Right atrium auricular region (tissue), 2 donors: ENCODE results near the gene GSK3B. TPM values are rescaled to one million over a fixed set of nuclear protein-coding genes. Genes with fewer than 3 reads are reported as not detected.

Experiments used
- DNase-seq: peaks from one replicate; pipeline ENCODE4 v3.0.0-alpha.2; 2019; ENCODE audit warnings: low spot score
- H3K27ac ChIP-seq, 2 donors: fragments of 200-600 bp; sonication (generic); 1 replicate in 1 of 2; 2 replicates in 1 of 2; pipeline ENCODE4 v1.5.1; 2016 to 2019
- H3K27me3 ChIP-seq, 2 donors: fragments of 200-600 bp; sonication (generic); one replicate each; pipeline versions ENCODE4 v1.5.1 to v1.6.0; 2017 to 2019
- H3K36me3 ChIP-seq: fragments of 200-600 bp; sonication (generic); one replicate; pipeline ENCODE4 v1.5.1; 2016
- H3K4me1 ChIP-seq, 2 donors: fragments of 200-600 bp; sonication (generic); one replicate each; pipeline versions ENCODE4 v1.5.1 to v1.6.0; 2017 to 2019
- H3K4me3 ChIP-seq, 2 donors: fragments of 200-600 bp; sonication (generic); 1 replicate in 1 of 2; 2 replicates in 1 of 2; pipeline ENCODE4 v1.5.1; 2017 to 2019; ENCODE audit warnings: mild to moderate bottlenecking in 1 of 2, moderate library complexity in 1 of 2
- H3K9me3 ChIP-seq, 2 donors: fragments of 200-600 bp; sonication (generic); one replicate each; pipeline ENCODE4 v1.5.1; 2019
- CTCF ChIP-seq, 2 donors: fragments of 200-600 bp; sonication (generic); IDR thresholded peaks; one replicate each; pipeline ENCODE4 v1.5.1; 2019; ENCODE audit warnings: antibody characterized with exemption in 2 of 2
- total RNA-seq, 2 donors: library from RNA; depleted of rRNA; stranded (reverse); fragments of >200 nt; gene quantifications; one replicate each; pipeline ENCODE4 v1.1.0, GENCODE V29; 2016

The GSK3B gene
- total RNA-seq, 2 donors from 2014 or later, result 31.3 to 42.0 TPM

GRCh38 chr3:120095979-120096426 lies 1.8 kb upstream of the GSK3B start:
- no peaks in the 10 kb centered on the region for H3K9me3 ChIP-seq
- H3K4me3 ChIP-seq, result peak overlapping the region; percentile 73 to 86
- peaks cover 0 to 21% of the 10 kb centered on the region in 2 donors for H3K4me1 ChIP-seq
- no peak for DNase-seq
- no peak for TF ChIP-seq CTCF (IDR thresholded peaks at IDR 0.05)
- no peaks in the 10 kb centered on the region for H3K27me3 ChIP-seq
- no peaks in the 10 kb centered on the region for H3K36me3 ChIP-seq
- peak overlapping the region; percentile 99 to 100 for H3K27ac ChIP-seq

- Histone ChIP-seq H3K27me3 (no peaks in the 10 kb centered on the region), H3K9me3 (no peaks in the 10 kb centered on the region), H3K4me3 (peak overlapping the region; percentile 73 to 86), H3K4me1 (peaks cover 0 to 27% of the 10 kb centered on the region in 2 donors), H3K36me3 (no peaks in the 10 kb centered on the region), H3K27ac (peak overlapping the region; percentile 99 to 100)
- TF ChIP-seq CTCF (IDR thresholded peaks at IDR 0.05), result no peak
- DNase-seq, result peak; percentile 94
These were observed 1.2 kb upstream of the GSK3B start for GRCh38 chr3:120095226-120095978.

GRCh38 chr3:120094776-120095225 lies 554 bp upstream of the GSK3B start:
- peak; percentile 100 for DNase-seq
- H3K4me1 ChIP-seq, result peaks cover 0 to 34% of the 10 kb centered on the region in 2 donors
- peak overlapping the region; percentile 99 to 100 for H3K27ac ChIP-seq
- no peaks in the 10 kb centered on the region for H3K27me3 ChIP-seq
- H3K9me3 ChIP-seq, result no peaks in the 10 kb centered on the region
- no peak for TF ChIP-seq CTCF (IDR thresholded peaks at IDR 0.05)
- H3K4me3 ChIP-seq, result peak overlapping the region; percentile 73 to 86
- H3K36me3 ChIP-seq, result no peaks in the 10 kb centered on the region

GRCh38 chr3:120093119-120093910 lies 932 bp downstream of the GSK3B start:
- H3K9me3 ChIP-seq, result no peaks in the 10 kb centered on the region
- H3K4me1 ChIP-seq, result peaks cover 0 to 48% of the 10 kb centered on the region in 2 donors
- DNase-seq, result no peak
- H3K36me3 ChIP-seq, result no peaks in the 10 kb centered on the region
- H3K27me3 ChIP-seq, result no peaks in the 10 kb centered on the region
- no peak for TF ChIP-seq CTCF (IDR thresholded peaks at IDR 0.05)
- H3K4me3 ChIP-seq, result peak overlapping the region; percentile 84 to 86
- peak overlapping the region; percentile 99 to 100 for H3K27ac ChIP-seq

- Histone ChIP-seq H3K4me1 (peaks cover 0 to 49% of the 10 kb centered on the region in 2 donors), H3K27ac (peak overlapping the region; percentile 99 to 100)
These were observed 1.8 kb downstream of the GSK3B start for GRCh38 chr3:120092474-120092873.

More at GRCh38 chr3:120092474-120092873, 1.8 kb downstream of the GSK3B start:
- no peaks in the 10 kb centered on the region for H3K27me3 ChIP-seq
- no peak for TF ChIP-seq CTCF (IDR thresholded peaks at IDR 0.05)
- no peaks in the 10 kb centered on the region for H3K36me3 ChIP-seq
- no peak for DNase-seq
- H3K4me3 ChIP-seq, result peak overlapping the region; percentile 84 to 86
- no peaks in the 10 kb centered on the region for H3K9me3 ChIP-seq
